Pancreas (tissue), 10 donors: ENCODE results near the gene NRCAM. TPM values are rescaled to one million over a fixed set of nuclear protein-coding genes. Genes with fewer than 3 reads are reported as not detected.

Experiments used
- ATAC-seq, 4 donors: fragments of 200-7000 bp; cut with Tn5 transposase; one replicate each; pipeline versions ENCODE4 v1.8.0 to v1.9.1; 2020; ENCODE audit warnings: mild to moderate bottlenecking in 4 of 4, moderate library complexity in 4 of 4
- DNase-seq, 6 donors: peaks; one replicate each; pipeline ENCODE4 v3.0.0-alpha.2; 2020
- FAIRE-seq: peaks from 2 replicates; lab custom pipeline; 2012; peaks lifted over from hg19 to GRCh38; lab: Jason Lieb, UNC
- H3K27ac ChIP-seq, 4 donors: fragments of 200-600 bp; sonication (generic); 1 replicate in 3 of 4; 2 replicates in 1 of 4; pipeline versions ENCODE4 v1.5.0 to v1.8.0; 2020
- H3K27me3 ChIP-seq, 4 donors: fragments of 200-600 bp; one replicate each; pipeline ENCODE4 v1.8.0; 2021
- H3K36me3 ChIP-seq, 3 donors: fragments of 200-600 bp; sonication (generic) in 1 of 3; one replicate each; pipeline versions ENCODE4 v1.5.0 to v1.8.0; 2020 to 2021
- H3K4me1 ChIP-seq, 3 donors: fragments of 200-600 bp; one replicate each; pipeline ENCODE4 v1.8.0; 2021
- H3K4me3 ChIP-seq, 4 donors: fragments of 200-600 bp; sonication (generic) in 2 of 4; one replicate each; pipeline versions ENCODE4 v1.5.0 to v1.8.0; 2020 to 2021
- H3K9me3 ChIP-seq, 4 donors: fragments of 200-600 bp; one replicate each; pipeline ENCODE4 v1.8.0; 2021
- WGBS, 2 donors: extraction: QIAGEN DNeasy Blood & Tissue Kit; methylation state at CpG; one replicate each; pipeline ENCODE4 v1.1.7; 2013; 5-methylcytosine and 5-hydroxymethylcytosine counted together
- intact Hi-C, 3 donors: fragments of 100-400 bp; cut with DNase I; formaldehyde crosslinking; loops; one replicate each; pipeline versions ENCODE4 v1.11.1 to v1.14.2; 2022
- polyA plus RNA-seq, 2 donors: library from polyadenylated mRNA; stranded (reverse); fragments of 200-250 nt; gene quantifications; one replicate each; pipeline ENCODE4 v1.2.3, GENCODE V29; 2013
- total RNA-seq, 6 donors: library from RNA; stranded (reverse); fragmentation: NEBNext Ultra II Directional in 4 of 6; extraction: Animal tissue kit (Norgen Biotek cat#: 25700) in 4 of 6; gene quantifications; one replicate each; pipeline versions ENCODE4 v1.2.1 to v1.2.4, GENCODE V29; 2021 to 2023
- TF ChIP-seq, protein P1 (sequence below), 4 donors: fragments of 200-600 bp; sonication (generic) in 3 of 4; IDR thresholded peaks; one replicate each; pipeline versions ENCODE4 v1.5.0 to v1.8.0; 2021; ENCODE audit warnings: antibody characterized with exemption in 4 of 4
- donor health status: healthy with polysubstance abuse.
- donor health status: DM: no; HTN: no; CAD: no; lungs with moderate emphysema.
- donor health status: DM: no; HTN: no; CAD: no.
- donor health status: control.
- donor health status: control.
- donor health status: Bipolar disorder and iron deficiency.
- donor health status: DM: yes; HTN: yes; CAD: no.
- donor health status: DM: no; HTN: no; CAD: no.
- donor health status: DM: no; HTN: no; CAD: no.
- donor health status: DM: yes; HTN: yes; CAD: no.

NRCAM gene
- total and polyA plus RNA-seq, 8 donors: 14.1 to 53.6 (median 40.4) TPM

DNA sequence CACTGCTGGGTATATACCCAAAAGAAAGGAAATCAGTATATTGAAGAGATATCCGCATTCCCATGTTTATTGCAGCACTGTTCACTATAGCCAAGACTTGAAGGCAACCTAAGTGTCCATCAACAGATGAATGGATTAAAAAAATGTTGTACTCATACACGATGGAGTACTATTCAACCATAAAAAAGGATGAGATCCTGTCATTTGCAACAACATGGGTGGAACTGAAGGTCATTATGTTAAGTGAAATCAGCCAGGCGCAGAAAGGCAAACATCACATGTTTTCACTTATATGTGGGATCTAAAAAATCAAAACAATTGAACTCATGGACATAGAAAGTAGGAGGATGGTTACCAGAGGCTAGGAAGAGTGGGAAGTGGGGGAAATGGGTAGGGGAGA, 19.3 kb downstream of the NRCAM start:
- no peak overlapping the region for H3K4me3 ChIP-seq
- ATAC-seq (no peak), FAIRE-seq (no peak), DNase-seq (no peak)
- 83 to 84% methylated on average over 3 of the region's 3 CpGs for WGBS, 2 donors
- TF ChIP-seq, protein P1, sequence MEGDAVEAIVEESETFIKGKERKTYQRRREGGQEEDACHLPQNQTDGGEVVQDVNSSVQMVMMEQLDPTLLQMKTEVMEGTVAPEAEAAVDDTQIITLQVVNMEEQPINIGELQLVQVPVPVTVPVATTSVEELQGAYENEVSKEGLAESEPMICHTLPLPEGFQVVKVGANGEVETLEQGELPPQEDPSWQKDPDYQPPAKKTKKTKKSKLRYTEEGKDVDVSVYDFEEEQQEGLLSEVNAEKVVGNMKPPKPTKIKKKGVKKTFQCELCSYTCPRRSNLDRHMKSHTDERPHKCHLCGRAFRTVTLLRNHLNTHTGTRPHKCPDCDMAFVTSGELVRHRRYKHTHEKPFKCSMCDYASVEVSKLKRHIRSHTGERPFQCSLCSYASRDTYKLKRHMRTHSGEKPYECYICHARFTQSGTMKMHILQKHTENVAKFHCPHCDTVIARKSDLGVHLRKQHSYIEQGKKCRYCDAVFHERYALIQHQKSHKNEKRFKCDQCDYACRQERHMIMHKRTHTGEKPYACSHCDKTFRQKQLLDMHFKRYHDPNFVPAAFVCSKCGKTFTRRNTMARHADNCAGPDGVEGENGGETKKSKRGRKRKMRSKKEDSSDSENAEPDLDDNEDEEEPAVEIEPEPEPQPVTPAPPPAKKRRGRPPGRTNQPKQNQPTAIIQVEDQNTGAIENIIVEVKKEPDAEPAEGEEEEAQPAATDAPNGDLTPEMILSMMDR (IDR thresholded peaks at IDR 0.05): no peak
- H3K4me1 ChIP-seq: peaks cover 0 to 11% (median 10%) of the 10 kb centered on the region in 3 donors
- no peaks in the 10 kb centered on the region for H3K36me3 ChIP-seq
- no peaks in the 10 kb centered on the region for H3K27me3 ChIP-seq
- intact Hi-C loops: no loop called here
- no peak overlapping the region for H3K27ac ChIP-seq
- H3K9me3 ChIP-seq: no peaks in the 10 kb centered on the region

DNA sequence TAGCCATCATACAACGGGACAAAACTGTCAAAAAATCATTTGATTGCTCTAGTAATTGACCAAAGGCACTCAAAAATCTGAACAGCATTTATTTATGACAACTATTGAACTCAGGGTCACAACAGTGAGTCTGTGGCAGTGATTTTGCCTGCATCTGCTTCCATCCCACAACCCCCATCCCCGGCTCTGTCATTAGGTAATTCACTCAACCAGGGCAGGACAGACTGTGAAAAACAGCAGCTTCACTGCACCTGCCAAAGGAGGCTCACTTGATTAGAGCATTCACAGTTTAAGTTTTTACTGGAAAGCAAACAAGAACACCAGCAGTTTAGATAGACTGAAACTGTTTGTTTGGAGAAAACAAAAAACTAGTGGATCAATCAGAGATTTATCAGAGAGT, 22.2 kb downstream of the NRCAM start:
- intact Hi-C loops: no loop called here
- Histone ChIP-seq H3K4me3 (no peak overlapping the region), H3K36me3 (no peaks in the 10 kb centered on the region), H3K27ac (peak overlapping the region in 2 of 4 donors; percentile 50 to 51), H3K9me3 (no peaks in the 10 kb centered on the region), H3K4me1 (peaks cover 6 to 17% (median 13%) of the 10 kb centered on the region in 3 donors), H3K27me3 (no peaks in the 10 kb centered on the region)
- TF ChIP-seq, protein P1 (IDR thresholded peaks at IDR 0.05): no peak
- WGBS, 2 donors: 21 to 25% methylated on average over 2 of the region's 2 CpGs
- FAIRE-seq (no peak), ATAC-seq (peak; percentile 71 to 86 (median 73)), DNase-seq (peak in 3 of 6 donors; percentile 20 to 52 (median 39))

DNA sequence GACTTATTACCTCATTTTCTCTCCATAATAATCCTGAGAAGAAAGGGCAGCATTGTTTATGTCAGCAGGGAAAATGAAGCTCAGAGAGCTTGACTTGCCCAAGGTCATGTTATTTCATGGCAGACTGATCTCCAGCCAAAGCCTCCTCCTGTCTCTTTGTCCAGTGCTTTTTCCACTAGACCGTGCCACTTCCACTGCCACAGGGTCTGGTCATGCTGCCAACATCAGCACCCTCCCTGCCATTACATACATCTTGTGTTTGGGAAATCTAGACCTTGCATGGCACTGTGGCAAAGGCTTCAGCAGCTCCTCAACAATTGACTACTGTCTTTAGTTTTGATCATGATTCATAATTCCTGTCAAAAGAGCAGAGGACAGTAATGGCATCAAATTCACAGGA, 25.1 kb downstream of the NRCAM start:
- intact Hi-C loops: no loop called here
- Histone ChIP-seq H3K4me3 (no peak overlapping the region), H3K4me1 (peaks cover 13 to 27% (median 26%) of the 10 kb centered on the region in 3 donors), H3K27me3 (no peaks in the 10 kb centered on the region), H3K9me3 (no peaks in the 10 kb centered on the region), H3K36me3 (no peaks in the 10 kb centered on the region), H3K27ac (no peak overlapping the region)
- TF ChIP-seq, protein P1 (IDR thresholded peaks at IDR 0.05): no peak
- DNase-seq (no peak), FAIRE-seq (no peak), ATAC-seq (peak in 3 of 4 donors; percentile 19 to 46 (median 40))
- 10 to 19% methylated on average over 1 of the region's 1 CpG for WGBS, 2 donors

DNA sequence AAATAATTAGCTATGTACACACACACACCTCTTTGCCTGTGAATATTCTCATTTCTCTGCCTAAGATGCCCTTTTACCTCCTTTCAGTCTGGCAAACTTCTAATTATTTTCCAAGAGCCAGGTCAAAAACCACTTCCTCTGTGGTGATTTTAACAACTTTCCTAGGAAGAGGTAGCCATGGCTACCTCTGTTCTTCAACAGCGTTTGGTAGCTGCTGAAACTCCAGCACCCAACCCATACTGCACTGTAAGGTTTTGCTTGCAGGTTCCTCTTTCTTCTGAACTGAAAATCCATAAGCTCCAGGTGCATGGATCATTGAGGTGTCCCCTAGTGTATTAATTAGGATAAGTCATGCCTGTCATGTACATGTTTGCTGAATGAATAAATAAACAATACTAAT, 25.6 kb downstream of the NRCAM start:
- FAIRE-seq: no peak

GRCh38 chr7:108427766-108428165, 28.5 kb downstream of the NRCAM start:
- H3K4me3 ChIP-seq: no peak overlapping the region
- H3K4me1 ChIP-seq: peaks cover 13 to 17% (median 16%) of the 10 kb centered on the region in 3 donors
- intact Hi-C loops: no loop called here
- FAIRE-seq (no peak), DNase-seq (no peak), ATAC-seq (no peak)
- no peaks in the 10 kb centered on the region for H3K9me3 ChIP-seq
- no peaks in the 10 kb centered on the region for H3K27me3 ChIP-seq
- TF ChIP-seq, protein P1 (IDR thresholded peaks at IDR 0.05): no peak
- WGBS, 2 donors: 36 to 46% methylated on average over 1 of the region's 1 CpG
- no peaks in the 10 kb centered on the region for H3K36me3 ChIP-seq
- H3K27ac ChIP-seq: no peak overlapping the region

More for the DNA sequence above, 25.6 kb downstream of the NRCAM start:
- H3K4me1 ChIP-seq: peaks cover 13 to 27% (median 26%) of the 10 kb centered on the region in 3 donors
- TF ChIP-seq, protein P1 (IDR thresholded peaks at IDR 0.05): no peak
- no peak for ATAC-seq
- H3K27ac ChIP-seq: no peak overlapping the region
- intact Hi-C loops: no loop called here
- no peak overlapping the region for H3K4me3 ChIP-seq
- H3K9me3 ChIP-seq: no peaks in the 10 kb centered on the region
- DNase-seq: no peak
- H3K36me3 ChIP-seq: no peaks in the 10 kb centered on the region
- WGBS, 2 donors: 33 to 38% methylated on average over 1 of the region's 1 CpG
- H3K27me3 ChIP-seq: no peaks in the 10 kb centered on the region
